ENCODE results near the gene CD207.
"Not testable (repeated sequence)": the region's sequence is repeated elsewhere in the genome, so short reads cannot be mapped to it uniquely, and the experiment has no call there.

Gene CD207

GRCh38 chr2:70806013-70806412, 29.6 kb downstream of the CD207 start:
- H3K4me1 Mint-ChIP-seq = peaks cover 6% of the 10 kb centered on the region
- TF ChIP-seq CTCF (IDR thresholded peaks at IDR 0.05) = no peak
- H3K27ac Mint-ChIP-seq = no peak overlapping the region
- H3K9me3 Mint-ChIP-seq = peaks cover 1% of the 10 kb centered on the region
- DNase-seq = no peak
- peaks cover 45% of the 10 kb centered on the region for H3K27me3 Mint-ChIP-seq (ENCODE audit: low read depth, poor library complexity)
- no peaks in the 10 kb centered on the region for H3K36me3 Mint-ChIP-seq (ENCODE audit: low read depth)
- no peak overlapping the region for H3K4me3 Mint-ChIP-seq

GRCh38 chr2:70801607-70802263, 33.9 kb downstream of the CD207 start:
- H3K4me3 Mint-ChIP-seq = no peak overlapping the region
- peaks cover 25% of the 10 kb centered on the region for H3K9me3 Mint-ChIP-seq
- H3K36me3 Mint-ChIP-seq (ENCODE audit: low read depth) = peaks cover 7% of the 10 kb centered on the region
- no peak for TF ChIP-seq CTCF (IDR thresholded peaks at IDR 0.05)
- peaks cover 5% of the 10 kb centered on the region for H3K4me1 Mint-ChIP-seq
- H3K27me3 Mint-ChIP-seq (ENCODE audit: low read depth, poor library complexity) = peaks cover 59% of the 10 kb centered on the region
- no peak overlapping the region for H3K27ac Mint-ChIP-seq
- DNase-seq = no peak

- no peak overlapping the region for H3K27ac Mint-ChIP-seq
- H3K36me3 Mint-ChIP-seq (ENCODE audit: low read depth) = peaks cover 7% of the 10 kb centered on the region
- H3K4me1 Mint-ChIP-seq = peaks cover 5% of the 10 kb centered on the region
- peaks cover 56% of the 10 kb centered on the region for H3K27me3 Mint-ChIP-seq (ENCODE audit: low read depth, poor library complexity)
- no peak for DNase-seq
- no peak for TF ChIP-seq CTCF (IDR thresholded peaks at IDR 0.05)
- peaks cover 25% of the 10 kb centered on the region for H3K9me3 Mint-ChIP-seq
- H3K4me3 Mint-ChIP-seq = no peak overlapping the region
These were observed 35.9 kb downstream of the CD207 start for GRCh38 chr2:70799706-70800105.

- DNase-seq; H3K4me1 Mint-ChIP-seq; H3K4me3 Mint-ChIP-seq; H3K36me3 Mint-ChIP-seq (ENCODE audit: low read depth); H3K27ac Mint-ChIP-seq: not testable (repeated sequence)
- Mint-ChIP-seq H3K9me3 (peaks cover 30% of the 10 kb centered on the region), H3K27me3 (ENCODE audit: low read depth, poor library complexity) (peaks cover 65% of the 10 kb centered on the region)
These were observed 37.6 kb downstream of the CD207 start for GRCh38 chr2:70797996-70798395.

GRCh38 chr2:70797506-70797905, 38.1 kb downstream of the CD207 start:
- Mint-ChIP-seq H3K36me3 (ENCODE audit: low read depth) (peaks cover 7% of the 10 kb centered on the region), H3K27me3 (ENCODE audit: low read depth, poor library complexity) (peaks cover 68% of the 10 kb centered on the region), H3K4me3 (no peak overlapping the region), H3K9me3 (peaks cover 33% of the 10 kb centered on the region), H3K4me1 (peaks cover 5% of the 10 kb centered on the region), H3K27ac (no peak overlapping the region)
- no peak for DNase-seq
- no peak for TF ChIP-seq CTCF (IDR thresholded peaks at IDR 0.05)

GRCh38 chr2:70796262-70796661, 39.4 kb downstream of the CD207 start:
- DNase-seq = no peak
- Mint-ChIP-seq H3K9me3 (peaks cover 38% of the 10 kb centered on the region), H3K27me3 (ENCODE audit: low read depth, poor library complexity) (peaks cover 68% of the 10 kb centered on the region), H3K4me3 (no peak overlapping the region), H3K36me3 (ENCODE audit: low read depth) (peaks cover 7% of the 10 kb centered on the region), H3K4me1 (peaks cover 5% of the 10 kb centered on the region), H3K27ac (no peak overlapping the region)
- no peak for TF ChIP-seq CTCF (IDR thresholded peaks at IDR 0.05)
